Hepatocyte (in vitro differentiated cells): ENCODE data around the gene RPL22.

Experiments
- EZH2 ChIP-seq: fragments of 200-600 bp; sonication (generic); IDR thresholded peaks from 2 replicates; pipeline ENCODE4 v1.6.1; 2016; ENCODE audit warnings: antibody characterized with exemption, mild to moderate bottlenecking, borderline replicate concordance
- EZH2phosphoT487 ChIP-seq: fragments of 200-600 bp; sonication (generic); IDR thresholded peaks from one replicate; pipeline ENCODE4 v1.6.1; 2018; ENCODE audit warnings: antibody characterized with exemption, mild to moderate bottlenecking, low read depth, moderate library complexity; ENCODE audit not compliant: unreplicated experiment, severe bottlenecking
- TF ChIP-seq, protein P1 (sequence below): fragments of 200-600 bp; sonication (generic); IDR thresholded peaks from 2 replicates; pipeline ENCODE4 v1.5.1; 2016; ENCODE audit warnings: antibody characterized with exemption, mild to moderate bottlenecking; ENCODE audit not compliant: poor library complexity

GRCh38 chr1:6212193-6212959 is 13.0 kb upstream of the RPL22 start:
- TF ChIP-seq, protein P1, sequence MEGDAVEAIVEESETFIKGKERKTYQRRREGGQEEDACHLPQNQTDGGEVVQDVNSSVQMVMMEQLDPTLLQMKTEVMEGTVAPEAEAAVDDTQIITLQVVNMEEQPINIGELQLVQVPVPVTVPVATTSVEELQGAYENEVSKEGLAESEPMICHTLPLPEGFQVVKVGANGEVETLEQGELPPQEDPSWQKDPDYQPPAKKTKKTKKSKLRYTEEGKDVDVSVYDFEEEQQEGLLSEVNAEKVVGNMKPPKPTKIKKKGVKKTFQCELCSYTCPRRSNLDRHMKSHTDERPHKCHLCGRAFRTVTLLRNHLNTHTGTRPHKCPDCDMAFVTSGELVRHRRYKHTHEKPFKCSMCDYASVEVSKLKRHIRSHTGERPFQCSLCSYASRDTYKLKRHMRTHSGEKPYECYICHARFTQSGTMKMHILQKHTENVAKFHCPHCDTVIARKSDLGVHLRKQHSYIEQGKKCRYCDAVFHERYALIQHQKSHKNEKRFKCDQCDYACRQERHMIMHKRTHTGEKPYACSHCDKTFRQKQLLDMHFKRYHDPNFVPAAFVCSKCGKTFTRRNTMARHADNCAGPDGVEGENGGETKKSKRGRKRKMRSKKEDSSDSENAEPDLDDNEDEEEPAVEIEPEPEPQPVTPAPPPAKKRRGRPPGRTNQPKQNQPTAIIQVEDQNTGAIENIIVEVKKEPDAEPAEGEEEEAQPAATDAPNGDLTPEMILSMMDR, result no peak
- TF ChIP-seq EZH2phosphoT487 (no peak), EZH2 (no peak)
